Esophagus muscularis mucosa (tissue), 4 donors: Measurements from ENCODE around the gene HID1.
"Not testable (repeated sequence)": the region's sequence is repeated elsewhere in the genome, so short reads cannot be mapped to it uniquely, and the experiment has no call there.

Experiments
- EP300 ChIP-seq: sonication (generic); formaldehyde crosslinking; IDR thresholded peaks from one replicate; pipeline ENCODE4 v1.6.1; 2017; ENCODE audit warnings: antibody characterized with exemption
- POLR2A ChIP-seq: fragments of 450-650 bp; IDR thresholded peaks from one replicate; pipeline ENCODE4 v1.6.1; 2017; ENCODE audit warnings: antibody characterized with exemption, moderate library complexity, mild to moderate bottlenecking, low read depth
- TF ChIP-seq, protein P1 (sequence below), 3 experiments: fragments of 200-600 bp in 2 of 3; fragments of 450-650 bp in 1 of 3; sonication (generic) in 2 of 3; IDR thresholded peaks; one replicate each; pipeline ENCODE4 v1.5.1; 2017 to 2019; ENCODE audit warnings: antibody characterized with exemption in 3 of 3, mild to moderate bottlenecking in 2 of 3, moderate library complexity in 1 of 3

DNA sequence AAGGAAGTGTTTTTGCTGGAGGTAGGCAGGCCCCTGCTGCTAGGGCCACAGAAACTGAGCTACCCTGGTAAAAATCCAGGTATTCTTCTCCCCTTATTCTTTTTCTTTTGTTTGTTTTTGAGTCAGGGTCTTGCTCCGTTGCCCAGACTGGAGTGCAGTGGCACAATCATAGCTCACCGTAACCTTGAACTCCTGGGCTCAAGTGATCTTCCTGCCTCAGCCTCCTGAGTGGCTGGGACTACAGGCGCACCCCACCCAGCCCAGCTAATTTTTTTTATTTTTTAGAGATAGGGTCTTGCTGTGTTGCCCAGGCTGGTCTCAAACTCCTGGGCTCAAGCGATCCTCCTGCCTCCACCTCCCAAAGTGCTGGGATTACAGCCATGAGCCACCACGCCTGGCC is 3.1 kb downstream of the HID1 start:
- not testable (repeated sequence) for TF ChIP-seq EP300, POLR2A
- TF ChIP-seq, protein P1, sequence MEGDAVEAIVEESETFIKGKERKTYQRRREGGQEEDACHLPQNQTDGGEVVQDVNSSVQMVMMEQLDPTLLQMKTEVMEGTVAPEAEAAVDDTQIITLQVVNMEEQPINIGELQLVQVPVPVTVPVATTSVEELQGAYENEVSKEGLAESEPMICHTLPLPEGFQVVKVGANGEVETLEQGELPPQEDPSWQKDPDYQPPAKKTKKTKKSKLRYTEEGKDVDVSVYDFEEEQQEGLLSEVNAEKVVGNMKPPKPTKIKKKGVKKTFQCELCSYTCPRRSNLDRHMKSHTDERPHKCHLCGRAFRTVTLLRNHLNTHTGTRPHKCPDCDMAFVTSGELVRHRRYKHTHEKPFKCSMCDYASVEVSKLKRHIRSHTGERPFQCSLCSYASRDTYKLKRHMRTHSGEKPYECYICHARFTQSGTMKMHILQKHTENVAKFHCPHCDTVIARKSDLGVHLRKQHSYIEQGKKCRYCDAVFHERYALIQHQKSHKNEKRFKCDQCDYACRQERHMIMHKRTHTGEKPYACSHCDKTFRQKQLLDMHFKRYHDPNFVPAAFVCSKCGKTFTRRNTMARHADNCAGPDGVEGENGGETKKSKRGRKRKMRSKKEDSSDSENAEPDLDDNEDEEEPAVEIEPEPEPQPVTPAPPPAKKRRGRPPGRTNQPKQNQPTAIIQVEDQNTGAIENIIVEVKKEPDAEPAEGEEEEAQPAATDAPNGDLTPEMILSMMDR (IDR thresholded peaks at IDR 0.05), result not testable (repeated sequence)
